NCI-H69 (cell line): Measurements from ENCODE around the gene AP1S3.
"Not testable (repeated sequence)": the region's sequence is repeated elsewhere in the genome, so short reads cannot be mapped to it uniquely, and the experiment has no call there.

Experiments
- DNase-seq: peaks from one replicate; lab custom pipeline; 2025; lab: John Stamatoyannopoulos, UW

AP1S3 gene

DNA sequence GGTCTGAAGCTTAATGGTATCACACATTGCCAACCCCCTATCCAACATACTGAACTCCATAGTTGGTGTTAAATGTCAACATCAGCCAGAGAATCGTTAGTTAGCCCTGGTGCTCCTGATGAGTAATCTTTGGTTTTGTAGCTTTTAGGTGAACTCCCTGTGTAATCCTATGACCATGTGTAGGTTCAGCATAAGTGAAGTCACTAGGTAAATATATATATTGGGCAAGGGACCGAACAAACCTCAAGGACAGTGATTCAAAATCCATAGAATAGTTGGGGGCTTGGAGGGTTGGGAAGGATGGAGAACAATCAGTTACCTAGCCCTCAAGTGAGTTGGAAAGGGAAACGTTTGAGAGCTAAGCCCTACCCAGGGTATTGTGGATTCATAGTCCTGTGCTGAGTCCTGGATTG is 16.0 kb upstream of the AP1S3 start:
- no peak for DNase-seq

DNA sequence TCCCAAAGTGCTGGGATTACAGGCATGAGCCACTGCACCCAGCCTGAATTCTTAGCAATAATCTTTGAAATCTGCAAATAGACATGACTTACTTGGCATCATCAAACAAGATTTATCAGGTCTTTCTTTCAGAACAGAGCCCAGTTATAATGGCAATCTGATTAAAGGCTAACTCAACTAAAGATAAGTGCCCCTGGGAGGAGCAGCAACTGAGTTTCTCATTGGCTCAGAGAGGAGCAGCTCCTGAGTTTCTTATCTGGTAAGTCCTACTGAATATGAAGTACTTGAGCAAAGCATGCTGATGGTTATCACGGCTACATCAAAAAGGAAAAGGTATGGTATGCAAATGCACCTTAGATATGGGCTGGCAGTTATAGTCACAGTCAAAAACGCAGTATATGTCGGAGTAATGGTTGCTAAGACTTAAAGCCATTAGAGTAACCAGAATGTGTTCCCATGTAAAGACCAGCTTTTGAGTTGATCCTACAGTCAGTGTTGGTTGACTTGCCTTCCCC is 15.0 kb upstream of the AP1S3 start:
- DNase-seq = no peak

DNA sequence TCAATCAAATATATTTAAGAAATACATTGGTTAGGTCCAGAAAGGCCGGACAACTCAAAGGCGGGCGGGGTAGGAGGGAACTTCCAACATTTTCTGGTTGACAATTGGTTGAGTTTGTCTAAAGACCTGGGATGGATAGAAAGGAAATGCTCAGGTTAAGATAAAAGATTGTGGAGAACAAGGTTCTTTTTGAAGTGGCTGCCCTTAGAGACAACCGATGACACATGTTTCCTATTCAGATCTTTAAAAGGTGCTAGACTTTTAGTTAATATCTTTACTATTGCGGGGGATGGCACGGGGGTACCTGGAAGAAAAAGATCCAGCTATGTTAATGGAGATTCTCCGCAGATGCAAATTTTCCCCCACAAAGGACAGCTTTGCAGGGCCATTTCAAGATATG is 10.0 kb upstream of the AP1S3 start:
- DNase-seq = no peak

DNA sequence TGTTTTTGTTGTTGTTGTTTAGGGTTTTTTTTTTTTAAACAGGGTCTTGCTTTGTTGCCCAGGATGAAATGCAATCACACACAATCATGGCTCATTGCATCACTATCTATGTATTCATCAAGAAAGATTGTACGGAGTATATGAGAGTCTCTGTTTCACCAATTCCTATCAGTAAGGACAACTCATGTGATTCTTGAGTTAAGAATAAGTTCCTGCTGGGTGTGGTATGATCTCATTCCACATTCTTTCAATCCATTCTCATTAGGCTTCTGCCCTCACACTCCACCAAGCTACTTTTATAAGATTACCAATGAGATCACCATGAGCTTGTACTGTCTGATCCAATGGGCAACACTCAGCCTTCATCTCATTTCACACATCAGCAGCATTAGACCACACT is 9.1 kb upstream of the AP1S3 start:
- no peak for DNase-seq

DNA sequence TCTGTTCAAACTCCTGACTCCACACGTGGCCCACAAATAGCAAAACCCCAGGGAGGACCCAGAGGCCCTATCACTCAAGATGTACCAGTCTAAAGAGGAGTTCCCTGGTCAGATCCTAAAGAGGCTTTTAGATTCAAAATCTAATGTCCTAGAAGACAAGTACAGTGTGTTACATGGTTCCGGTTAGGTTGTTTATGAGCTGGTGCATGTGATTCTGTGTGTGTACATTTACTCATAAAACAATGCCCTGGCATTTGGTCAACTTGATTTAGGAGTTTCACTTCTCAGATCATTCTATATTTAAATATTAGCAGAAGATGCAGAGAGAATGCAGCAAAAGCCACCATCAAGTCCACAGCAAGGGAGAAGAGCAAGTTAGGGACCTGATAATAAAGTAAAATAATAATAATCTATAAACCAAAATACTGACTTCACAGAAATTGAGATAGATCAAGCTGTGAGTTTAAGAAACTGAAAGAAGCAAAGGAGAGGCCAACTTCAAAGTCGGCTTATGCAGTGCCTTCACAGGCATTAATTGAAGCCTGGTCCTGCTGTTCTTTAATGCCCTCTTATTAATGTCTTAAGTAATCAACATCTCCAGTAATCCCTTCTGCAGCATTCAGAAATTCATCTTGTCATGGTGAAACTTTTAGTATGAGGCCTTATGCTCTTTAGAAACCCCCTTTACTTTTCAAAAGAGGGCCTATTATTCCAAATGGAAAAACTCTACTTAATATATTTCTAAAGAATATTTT is 4.2 kb upstream of the AP1S3 start:
- no peak for DNase-seq

DNA sequence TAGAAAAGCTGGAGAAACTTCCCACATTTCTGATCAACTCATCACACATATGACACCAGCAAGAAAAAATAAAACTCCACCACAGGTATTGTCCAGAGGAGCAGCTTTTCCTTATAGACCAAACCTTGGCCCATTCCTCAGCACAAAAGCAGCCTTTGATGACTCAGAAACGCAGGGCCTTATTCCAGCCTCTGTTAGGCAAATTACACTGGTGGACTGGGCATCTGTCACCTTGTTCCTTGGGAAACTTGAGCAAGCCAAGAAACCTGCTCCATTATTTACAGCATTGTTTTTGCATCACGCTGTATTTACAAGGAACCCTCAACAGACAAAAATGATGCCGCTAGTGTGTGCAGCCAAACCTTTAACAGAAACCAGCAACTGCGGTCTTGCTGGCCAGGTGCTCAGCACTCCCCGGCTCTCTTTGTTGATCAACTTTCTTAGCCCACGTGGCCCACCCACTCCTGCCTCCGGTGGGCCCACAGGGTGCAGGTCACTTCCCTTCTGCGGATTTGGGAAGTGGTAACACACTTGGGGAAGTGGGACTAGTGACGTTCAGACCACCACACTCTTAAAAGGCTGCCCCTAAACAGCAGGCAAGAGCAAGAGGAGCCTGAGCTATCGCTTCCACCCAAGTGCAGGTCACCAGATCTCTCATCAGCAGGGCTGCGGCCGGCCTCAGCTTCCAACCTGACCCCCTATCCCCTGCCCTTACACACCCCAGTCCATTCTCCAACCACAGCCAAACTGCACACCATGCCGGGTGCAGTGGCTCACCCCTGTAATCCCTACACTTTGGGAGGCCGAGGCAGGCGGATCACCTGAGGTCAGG is 1.5 kb downstream of the AP1S3 start:
- peak; percentile 43 for DNase-seq

DNA sequence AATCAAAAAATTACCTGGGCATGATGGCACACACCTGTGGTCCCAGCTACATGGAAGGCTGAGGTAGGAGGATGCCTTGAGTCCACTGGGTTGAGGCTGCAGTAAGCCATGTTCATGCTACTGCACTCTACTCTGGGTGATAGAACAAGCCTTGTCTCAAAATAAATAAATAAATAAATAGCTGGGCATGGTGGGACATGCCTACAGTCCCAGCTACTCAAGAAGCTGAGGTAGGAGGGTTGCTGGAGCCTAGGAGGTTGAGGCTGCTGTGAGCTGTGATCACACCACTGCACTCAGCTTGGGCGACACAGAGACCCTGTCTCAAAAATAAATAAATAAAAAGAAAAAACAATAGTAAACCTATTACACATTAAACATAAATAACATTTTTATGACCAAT is 3.0 kb downstream of the AP1S3 start:
- no peak for DNase-seq

DNA sequence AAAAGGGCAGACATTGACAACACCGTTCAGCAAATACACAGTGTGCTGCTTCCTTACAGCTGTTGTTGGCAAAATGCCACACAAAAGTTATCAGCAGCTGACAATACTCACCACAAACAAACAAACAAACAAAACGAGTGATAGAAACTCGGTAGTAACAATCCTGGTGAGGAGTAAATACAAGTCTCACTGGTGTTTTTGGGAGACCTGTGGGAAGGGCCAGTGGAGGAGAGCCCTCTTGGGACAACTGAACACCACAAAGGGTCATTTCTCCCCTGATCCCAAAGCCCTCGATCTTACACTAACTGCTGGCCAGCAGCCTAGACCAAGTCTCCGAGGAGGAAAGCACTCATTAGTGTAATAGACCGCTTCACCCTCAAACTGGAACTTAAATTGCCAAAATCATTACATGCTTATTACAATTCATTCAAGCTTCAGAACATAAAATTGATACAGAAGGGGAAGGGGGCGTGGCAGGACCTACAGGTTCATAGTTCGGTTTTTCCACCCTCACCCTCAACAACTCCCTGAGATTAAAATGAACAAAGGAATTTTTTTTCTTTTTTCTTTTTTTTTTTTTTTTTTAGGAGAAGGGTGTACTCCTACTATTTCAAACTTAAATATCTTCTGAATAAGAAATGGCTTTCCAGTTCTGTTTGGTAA is 5.0 kb downstream of the AP1S3 start:
- DNase-seq = peak; percentile 20

DNA sequence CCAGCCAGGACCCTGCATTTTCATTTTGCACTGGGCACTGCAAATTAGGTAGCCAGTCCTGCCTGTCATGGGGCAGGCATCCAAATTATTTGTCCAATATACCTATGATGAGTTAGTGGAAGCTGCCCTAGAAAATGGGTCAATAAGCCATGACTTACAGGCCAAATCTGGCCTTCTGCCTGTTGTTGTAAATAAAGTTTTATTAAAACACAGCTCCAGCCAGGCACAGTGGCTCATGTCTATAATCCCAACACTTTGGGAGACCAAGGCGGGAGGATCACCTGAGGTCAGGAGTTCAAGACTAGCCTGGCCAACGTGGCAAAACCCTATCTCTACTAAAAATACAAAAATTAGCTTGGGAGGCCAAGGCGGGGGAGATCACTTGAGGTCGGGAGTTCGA is 8.3 kb downstream of the AP1S3 start:
- no peak for DNase-seq

DNA sequence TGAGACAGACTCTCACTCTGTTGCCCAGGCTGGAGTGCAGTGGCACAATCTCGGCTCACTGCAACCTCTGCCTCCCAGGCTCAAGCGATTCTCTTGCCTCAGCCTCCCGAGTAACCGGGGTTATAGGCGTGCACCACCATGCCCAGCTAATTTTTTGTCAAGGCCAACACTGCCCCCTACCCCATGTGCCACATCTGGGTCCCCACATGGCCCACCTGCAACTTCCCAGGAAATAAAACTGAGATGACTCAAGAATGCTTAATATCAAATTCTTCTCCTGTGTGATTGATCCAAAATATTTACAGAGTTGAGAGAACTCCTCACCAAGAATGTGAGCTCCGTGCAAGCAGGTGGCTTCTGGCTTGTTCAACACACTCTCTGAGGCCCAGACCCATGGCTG is 9.1 kb downstream of the AP1S3 start:
- DNase-seq = no peak

DNA sequence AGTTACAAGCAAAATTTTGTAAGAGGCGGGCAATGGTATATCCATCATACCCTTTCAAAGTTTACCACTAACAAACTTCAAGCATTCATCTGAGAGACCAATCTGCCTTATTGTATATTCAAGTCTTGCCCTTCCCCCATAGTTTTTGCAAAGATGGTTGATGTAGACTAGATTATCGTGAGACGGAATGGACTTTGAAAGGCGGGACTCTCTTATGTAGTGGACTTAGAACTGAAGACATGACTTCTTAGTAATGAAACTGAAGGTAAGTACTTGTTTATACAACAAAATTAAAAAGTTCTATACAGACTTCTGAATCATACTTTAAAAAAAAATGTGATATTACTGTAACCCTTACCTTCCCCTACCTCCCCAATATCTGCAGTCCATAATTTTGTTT is 10.4 kb downstream of the AP1S3 start:
- DNase-seq = no peak

DNA sequence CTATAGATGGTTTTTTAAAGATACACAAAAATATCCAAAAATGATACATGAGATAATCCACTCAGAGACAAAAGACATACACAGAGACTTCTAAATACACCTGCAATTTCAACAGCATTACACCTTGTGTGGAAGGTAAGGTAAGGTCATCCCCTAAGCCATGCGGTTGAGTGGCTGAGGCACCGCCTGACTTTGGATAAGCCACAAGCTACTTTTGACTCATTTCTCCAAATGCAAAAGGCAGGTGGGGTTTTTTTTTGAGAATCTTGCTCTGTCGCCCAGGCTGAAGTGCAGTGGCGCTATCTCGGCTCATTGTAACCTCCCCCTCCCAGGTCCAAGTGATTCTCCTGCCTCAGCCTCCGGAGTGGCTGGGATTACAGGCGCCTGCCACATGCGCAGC is 13.1 kb downstream of the AP1S3 start:
- DNase-seq = no peak

DNA sequence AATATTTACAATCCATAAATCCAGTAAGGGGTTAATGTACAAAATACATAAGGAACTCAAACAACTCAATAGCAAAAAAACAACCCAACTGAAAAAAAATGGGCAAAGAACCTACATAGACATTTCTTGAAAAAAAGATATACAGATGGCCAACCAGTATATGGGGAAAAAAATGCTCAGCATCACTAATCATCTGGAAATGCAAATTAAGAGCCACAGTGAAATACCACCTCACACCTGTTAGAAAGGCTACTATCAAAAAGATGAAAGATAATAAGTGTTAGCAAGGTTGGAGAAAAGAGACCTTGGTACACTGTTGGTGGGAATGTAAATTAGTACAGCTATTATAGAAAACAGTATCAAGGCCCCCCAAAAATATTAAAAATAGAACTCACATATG is 14.6 kb downstream of the AP1S3 start:
- no peak for DNase-seq

DNA sequence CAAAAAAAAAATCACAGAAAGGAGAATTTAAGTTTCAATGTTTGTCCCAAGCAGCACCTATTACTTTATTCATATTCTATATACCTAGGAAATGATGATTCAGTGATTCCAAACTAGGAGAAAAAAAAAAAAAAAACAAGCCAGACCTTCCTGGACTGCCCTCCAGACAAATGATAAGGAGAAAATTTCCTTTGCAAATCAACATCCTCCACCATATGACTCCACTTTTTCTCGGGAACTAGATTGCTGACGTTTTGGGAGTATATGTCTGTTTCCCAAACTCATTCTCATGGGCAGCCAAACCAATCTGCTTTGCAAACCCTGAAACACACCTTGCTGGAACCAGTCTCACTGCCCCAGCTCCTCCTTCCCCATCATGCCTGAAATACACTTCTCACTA is 16.8 kb downstream of the AP1S3 start:
- no peak for DNase-seq

DNA sequence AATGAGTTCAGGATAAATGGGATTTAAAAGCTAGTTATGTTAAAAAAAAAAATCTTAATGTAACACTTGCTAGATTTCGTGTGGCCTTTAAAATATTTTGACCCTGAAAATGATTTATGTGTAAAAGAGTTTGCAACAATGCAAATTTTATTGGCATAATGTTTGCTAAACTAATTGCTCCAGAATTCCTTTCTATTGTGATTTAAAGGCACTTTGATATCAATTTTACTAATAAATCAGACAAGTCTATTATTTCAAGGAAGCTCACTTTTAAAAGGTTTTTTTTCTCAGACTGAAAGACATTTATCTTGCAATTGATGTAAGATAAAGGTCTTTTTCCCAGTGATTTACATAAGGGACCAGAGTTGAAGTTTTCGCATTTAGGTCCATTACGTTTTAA is 17.5 kb downstream of the AP1S3 start:
- peak; percentile 20 for DNase-seq

DNA sequence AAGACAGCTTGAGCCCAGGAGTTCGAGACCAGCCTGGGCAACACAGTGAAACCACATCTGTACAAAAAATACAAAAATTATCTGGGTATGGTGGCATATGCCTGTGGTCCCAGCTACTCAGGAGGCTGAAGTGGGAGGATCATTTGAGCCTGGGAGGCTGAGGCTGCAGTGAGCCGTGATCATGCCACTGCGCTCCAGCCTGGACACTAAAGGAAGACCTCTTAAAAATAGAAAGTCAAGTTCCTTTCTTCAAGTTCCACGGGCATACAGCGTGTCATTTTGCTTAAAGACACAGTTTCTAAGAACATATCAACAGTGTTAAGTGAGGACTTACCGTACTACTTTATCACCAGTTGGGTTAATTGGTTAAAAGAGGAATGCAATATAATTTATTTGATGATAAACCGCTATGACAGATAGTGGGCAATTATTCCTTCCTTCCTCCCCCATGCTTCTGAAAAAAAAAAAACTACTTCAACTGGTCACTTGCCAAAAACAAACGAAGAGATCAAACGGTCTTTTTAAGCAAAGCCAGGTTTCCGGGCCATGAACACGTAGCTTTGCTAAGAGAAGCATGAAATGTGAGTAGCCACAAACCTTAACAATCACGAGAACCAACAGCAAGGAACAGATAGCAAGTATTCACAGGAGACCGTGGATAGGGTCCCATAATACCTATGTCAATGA is 21.4 kb downstream of the AP1S3 start:
- DNase-seq = no peak

DNA sequence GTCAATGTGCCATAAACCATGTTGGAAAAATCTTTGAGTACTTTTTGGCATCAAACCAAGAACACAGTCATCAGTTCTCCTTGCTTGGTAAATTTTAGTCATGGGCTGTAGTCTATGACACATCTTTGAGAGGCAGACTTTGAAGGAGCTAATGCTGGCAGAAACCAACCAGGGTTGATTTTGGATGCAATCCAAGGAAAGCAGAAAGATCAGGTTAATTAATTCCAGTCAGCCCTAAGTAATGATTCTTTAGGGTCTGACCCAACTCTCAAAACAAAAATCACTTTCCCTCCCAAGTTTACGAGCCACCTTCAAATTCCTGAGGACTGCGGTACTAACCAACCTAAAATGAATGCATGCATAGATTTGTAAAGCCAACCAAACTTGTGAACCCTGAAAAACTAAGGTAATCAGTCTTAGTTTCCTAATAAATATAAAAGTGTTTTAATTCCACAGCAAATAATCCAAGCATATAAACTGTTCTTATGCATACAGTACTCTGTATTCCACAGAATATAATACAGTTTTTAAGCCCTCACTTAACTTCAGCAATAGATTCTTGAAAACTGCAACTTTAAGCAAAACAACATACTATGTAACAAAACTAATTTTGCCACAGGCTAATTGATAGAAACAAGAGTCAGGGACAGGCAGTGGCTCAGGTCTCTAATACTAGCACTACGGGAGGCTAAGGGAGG is 22.0 kb downstream of the AP1S3 start:
- peak; percentile 73 for DNase-seq

DNA sequence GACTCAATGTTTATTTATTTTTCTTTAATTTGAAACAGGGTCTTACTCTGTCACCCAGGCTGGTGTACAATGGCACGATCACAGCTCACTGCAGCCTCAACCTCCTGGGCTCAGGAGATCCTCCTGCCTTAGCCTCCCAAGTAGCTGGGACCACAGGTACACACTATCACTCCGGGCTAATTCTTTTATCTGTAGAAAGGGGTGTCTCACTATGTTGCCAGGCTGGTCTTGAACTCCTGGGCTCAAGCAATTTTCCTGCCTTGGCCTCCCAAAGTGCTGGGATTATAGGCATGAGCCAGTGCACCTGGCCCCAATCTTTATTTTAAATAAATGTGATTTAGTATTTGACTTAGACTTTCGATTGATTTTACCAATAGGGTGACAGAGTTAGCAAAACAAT is 22.6 kb downstream of the AP1S3 start:
- not testable (repeated sequence) for DNase-seq

DNA sequence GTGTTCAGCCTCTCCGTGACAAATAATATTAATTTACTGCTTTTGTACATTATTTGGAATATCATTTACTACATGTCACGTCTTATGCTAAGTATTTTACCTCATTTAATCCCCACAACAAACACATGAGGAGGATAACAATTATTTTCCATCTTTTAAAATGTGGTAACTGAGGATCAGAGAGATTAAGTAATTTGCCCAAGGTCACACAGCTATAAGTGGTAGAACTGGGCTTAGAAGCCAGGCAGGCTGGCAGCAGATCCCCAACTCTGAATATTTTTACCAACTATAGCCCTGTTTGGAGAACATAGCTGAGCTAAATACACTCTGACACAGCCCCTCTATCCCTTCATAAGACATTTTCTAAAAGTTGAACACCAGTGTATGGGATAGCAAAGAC is 24.1 kb downstream of the AP1S3 start:
- DNase-seq = no peak

DNA sequence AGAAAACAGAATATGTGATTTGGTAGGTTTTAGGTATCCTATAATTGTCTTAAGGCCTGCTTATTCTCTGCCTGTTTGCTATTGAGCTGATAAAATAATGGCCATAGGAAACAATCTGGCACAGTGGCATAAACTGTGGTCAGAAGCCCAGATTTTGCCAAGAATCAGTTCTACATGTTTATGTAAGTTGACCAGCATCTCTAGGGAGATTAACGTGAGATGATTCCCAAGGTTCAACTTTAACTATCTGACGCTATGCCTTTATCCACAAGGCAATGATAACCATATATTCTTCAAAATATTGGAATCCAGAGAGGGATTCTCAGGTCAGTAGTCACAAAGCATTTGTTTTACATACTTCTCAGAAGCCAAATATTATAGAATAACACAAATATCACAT is 25.6 kb downstream of the AP1S3 start:
- DNase-seq = no peak

DNA sequence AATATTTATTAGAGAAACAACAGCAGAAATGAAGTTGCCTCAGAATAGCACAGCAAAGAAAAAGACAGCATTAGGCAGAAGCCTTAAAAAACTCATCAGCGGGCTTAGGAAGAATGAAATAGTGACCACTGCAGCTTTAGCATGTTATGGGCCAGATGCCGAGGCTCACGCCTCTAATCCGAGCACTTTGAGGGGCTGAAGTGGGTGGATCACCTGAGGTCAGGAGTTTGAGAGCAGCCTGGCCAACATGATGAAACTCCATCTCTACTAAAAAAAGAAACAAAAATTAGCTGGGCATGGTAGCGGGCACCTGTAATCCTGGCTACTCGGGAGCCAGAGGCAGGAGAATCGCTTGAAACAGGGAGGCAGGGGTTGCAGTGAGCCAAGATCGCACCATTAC is 32.4 kb downstream of the AP1S3 start:
- no peak for DNase-seq

DNA sequence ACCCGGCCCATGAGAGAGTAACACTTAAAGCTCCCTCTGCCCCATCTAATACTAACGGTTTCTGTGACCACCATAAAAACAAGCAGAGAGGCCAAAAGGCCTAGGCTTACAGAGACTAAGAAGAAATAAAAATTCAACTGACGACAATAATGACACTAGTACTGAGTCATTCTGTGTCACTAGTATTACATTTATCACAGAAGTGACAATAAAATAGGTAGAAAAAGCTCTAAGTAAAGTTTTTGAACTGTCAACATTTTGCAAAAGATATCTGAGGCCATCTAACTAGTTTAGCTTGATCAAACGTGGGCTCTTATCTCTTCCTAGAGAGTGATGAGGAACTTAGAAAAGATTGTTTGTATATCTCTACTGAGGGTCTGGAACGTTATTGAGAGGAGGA is 35.6 kb downstream of the AP1S3 start:
- DNase-seq = no peak
